Renal pelvis (tissue), 3 donors: ENCODE results near the gene TEDDM1. TPM values are rescaled to one million over a fixed set of nuclear protein-coding genes. Genes with fewer than 3 reads are reported as not detected.

Experiments
- polyA plus RNA-seq, 3 donors: library from polyadenylated mRNA; unstranded; fragments of 120-200 nt; gene quantifications; one replicate each; pipeline ENCODE4 v1.2.1, GENCODE V29; 2013; ENCODE audit not compliant: insufficient read length in 3 of 3

The TEDDM1 gene
- polyA plus RNA-seq, 3 donors, result 0.07 to 0.22 (median 0.21) TPM

Other genes starting within 250 kb of the TEDDM1 start
- 100 to 1,000 TPM; 305 to 322 (median 308) TPM for gene GLUL, start 8.9 kb downstream of the TEDDM1 start, polyA plus RNA-seq
- under 1 TPM in 2 of 3 donors, not detected in 1; 0.03 to 0.33 TPM for gene RGSL1, start 49.5 kb upstream of the TEDDM1 start, polyA plus RNA-seq
- 10 to 100 TPM in 2 of 3 donors, 1 to 10 TPM in 1; 8.0 to 14.4 (median 14.2) TPM for gene RNASEL, start 188.6 kb upstream of the TEDDM1 start, polyA plus RNA-seq
- gene RGS16, start 203.7 kb upstream of the TEDDM1 start, polyA plus RNA-seq, result 1 to 10 TPM; 1.0 to 1.8 (median 1.0) TPM